Loucy (cell line): ENCODE measurements around the gene VCL.
"Not testable (repeated sequence)": the region's sequence is repeated elsewhere in the genome, so short reads cannot be mapped to it uniquely, and the experiment has no call there.

Experiments used
- H2AFZ ChIP-seq: fragments of 200-600 bp; sonication (generic); 2 replicates; pipeline ENCODE4 v1.6.0; 2016; ENCODE audit warnings: antibody characterized with exemption, mild to moderate bottlenecking, low read length, moderate library complexity
- H3F3A ChIP-seq: fragments of 200-600 bp; 2 replicates; pipeline ENCODE4 v1.6.0; 2016; ENCODE audit warnings: antibody characterized with exemption, low read depth, mild to moderate bottlenecking
- H3K27me3 ChIP-seq: fragments of 200-600 bp; sonication (generic); 2 replicates; pipeline ENCODE4 v1.6.1; 2014; ENCODE audit warnings: low read length, mild to moderate bottlenecking; ENCODE audit not compliant: insufficient read depth, poor library complexity, severe bottlenecking
- H3K36me3 ChIP-seq: fragments of 200-600 bp; sonication (generic); 2 replicates; pipeline ENCODE4 v1.6.1; 2016; ENCODE audit warnings: low read length; ENCODE audit not compliant: insufficient read depth
- H3K4me1 ChIP-seq: fragments of 200-600 bp; sonication (generic); 2 replicates; pipeline ENCODE4 v1.5.1; 2014; ENCODE audit warnings: low read length, mild to moderate bottlenecking; ENCODE audit not compliant: insufficient read depth, poor library complexity, severe bottlenecking
- H3K4me2 ChIP-seq: fragments of 200-600 bp; sonication (generic); 2 replicates; pipeline ENCODE4 v1.6.0; 2014; ENCODE audit warnings: antibody characterized with exemption, low read length, low read depth, mild to moderate bottlenecking; ENCODE audit not compliant: poor library complexity, severe bottlenecking
- H3K4me3 ChIP-seq: fragments of 200-600 bp; sonication (generic); 2 replicates; pipeline ENCODE4 v1.5.1; 2014; ENCODE audit warnings: low read length, mild to moderate bottlenecking, mixed read lengths; ENCODE audit not compliant: poor library complexity, severe bottlenecking
- H3K79me2 ChIP-seq: fragments of 200-600 bp; sonication (generic); 2 replicates; pipeline ENCODE4 v1.6.1; 2014; ENCODE audit warnings: low read length; ENCODE audit not compliant: insufficient read depth
- H3K9ac ChIP-seq: fragments of 200-600 bp; sonication (generic); 2 replicates; pipeline ENCODE4 v1.6.0; 2014; ENCODE audit warnings: mild to moderate bottlenecking, low read depth, low read length, moderate library complexity; ENCODE audit not compliant: poor library complexity, severe bottlenecking
- H3K9me2 ChIP-seq: fragments of 200-600 bp; sonication (generic); replicated peaks from 2 replicates; pipeline ENCODE4 v1.6.1; 2016; ENCODE audit warnings: low read depth, low read length, mixed read lengths
- H3K9me3 ChIP-seq: fragments of 200-600 bp; sonication (generic); 2 replicates; pipeline ENCODE4 v1.6.1; 2014; ENCODE audit warnings: mild to moderate bottlenecking, antibody characterized with exemption, low read length, low read depth; ENCODE audit not compliant: insufficient read depth
- H4K20me1 ChIP-seq: fragments of 200-600 bp; sonication (generic); 2 replicates; pipeline ENCODE4 v1.6.0; 2014; ENCODE audit warnings: antibody characterized with exemption, low read length, mild to moderate bottlenecking; ENCODE audit not compliant: insufficient read depth, poor library complexity, severe bottlenecking
- CTCF ChIP-seq: fragments of 200-600 bp; sonication (generic); conservative IDR thresholded peaks from 2 replicates; pipeline ENCODE4 v1.5.1; 2014; ENCODE audit warnings: mild to moderate bottlenecking, antibody characterized with exemption, low read length
- EZH2phosphoT487 ChIP-seq: fragments of 200-600 bp; IDR thresholded peaks from 2 replicates; pipeline ENCODE4 v1.6.1; 2018; ENCODE audit warnings: antibody characterized with exemption, mild to moderate bottlenecking, moderate library complexity, borderline replicate concordance

The VCL gene

GRCh38 chr10:74061104-74061503 is 63.2 kb downstream of the VCL start:
- no peak overlapping the region for H2AFZ ChIP-seq
- TF ChIP-seq CTCF, result no peak
- no peak for TF ChIP-seq EZH2phosphoT487
- H4K20me1 ChIP-seq, result no peaks in the 10 kb centered on the region
- H3K79me2 ChIP-seq, result peaks cover 12% of the 10 kb centered on the region
- no peak overlapping the region for H3K4me3 ChIP-seq
- peaks cover 6% of the 10 kb centered on the region; the same call in 1 of the 2 replicates for H3K9me3 ChIP-seq
- H3K4me2 ChIP-seq, result no peak overlapping the region
- H3F3A ChIP-seq, result no peaks in the 10 kb centered on the region
- H3K9ac ChIP-seq, result no peak overlapping the region
- no peaks in the 10 kb centered on the region for H3K27me3 ChIP-seq
- peaks cover 31% of the 10 kb centered on the region for H3K4me1 ChIP-seq
- no peaks in the 10 kb centered on the region for H3K9me2 ChIP-seq
- H3K36me3 ChIP-seq, result peaks cover 13% of the 10 kb centered on the region; the same call in 1 of the 2 replicates

- H3K27me3 ChIP-seq, H3F3A ChIP-seq, H3K4me3 ChIP-seq, H3K9ac ChIP-seq, H3K9me2 ChIP-seq, H3K4me2 ChIP-seq, H4K20me1 ChIP-seq, H2AFZ ChIP-seq, H3K9me3 ChIP-seq: not testable (repeated sequence)
- Histone ChIP-seq H3K4me1 (peaks cover 25% of the 10 kb centered on the region), H3K79me2 (peaks cover 12% of the 10 kb centered on the region), H3K36me3 (peaks cover 13% of the 10 kb centered on the region; the same call in 1 of the 2 replicates)
These were observed 64.1 kb downstream of the VCL start for GRCh38 chr10:74061978-74062377.

GRCh38 chr10:74063256-74063655 is 65.3 kb downstream of the VCL start:
- peaks cover 16% of the 10 kb centered on the region for H3K4me1 ChIP-seq
- H3F3A ChIP-seq, result no peaks in the 10 kb centered on the region
- H3K9me3 ChIP-seq, result peaks cover 6% of the 10 kb centered on the region; the same call in 1 of the 2 replicates
- peaks cover 13% of the 10 kb centered on the region; the same call in 1 of the 2 replicates for H3K36me3 ChIP-seq
- no peak for TF ChIP-seq EZH2phosphoT487
- TF ChIP-seq CTCF, result no peak
- H3K79me2 ChIP-seq, result peaks cover 12% of the 10 kb centered on the region
- H2AFZ ChIP-seq, result no peak overlapping the region
- no peak overlapping the region for H3K9ac ChIP-seq
- H3K4me3 ChIP-seq, result no peak overlapping the region
- no peak overlapping the region for H3K4me2 ChIP-seq
- no peaks in the 10 kb centered on the region for H4K20me1 ChIP-seq
- H3K9me2 ChIP-seq, result no peaks in the 10 kb centered on the region
- no peaks in the 10 kb centered on the region for H3K27me3 ChIP-seq
